Uterus (tissue), 4 donors: ENCODE measurements around the gene ZNF319. TPM values are rescaled to one million over a fixed set of nuclear protein-coding genes. Genes with fewer than 3 reads are reported as not detected.

Experiments
- DNase-seq, 2 donors: peaks; one replicate each; pipeline ENCODE4 v3.0.0-alpha.2; 2019 to 2020
- H3K27ac ChIP-seq, 2 donors: fragments of 200-600 bp; sonication (generic); 1 replicate in 1 of 2; 2 replicates in 1 of 2; pipeline ENCODE4 v1.5.1; 2016 to 2018
- H3K27me3 ChIP-seq, 2 donors: fragments of 200-600 bp; sonication (generic); one replicate each; pipeline ENCODE4 v1.5.1; 2018 to 2019; ENCODE audit warnings: control low read depth in 1 of 2
- H3K36me3 ChIP-seq, 2 donors: fragments of 200-600 bp; sonication (generic); one replicate each; pipeline ENCODE4 v1.5.1; 2019; ENCODE audit warnings: control low read depth in 1 of 2
- H3K4me1 ChIP-seq, 2 donors: fragments of 200-600 bp; sonication (generic); one replicate each; pipeline ENCODE4 v1.5.1; 2018 to 2019; ENCODE audit warnings: control low read depth in 1 of 2
- H3K4me3 ChIP-seq, 2 donors: fragments of 200-600 bp; sonication (generic); 1 replicate in 1 of 2; 2 replicates in 1 of 2; pipeline ENCODE4 v1.5.1; 2018 to 2019; ENCODE audit warnings: mild to moderate bottlenecking in 1 of 2
- H3K9me3 ChIP-seq, 2 donors: fragments of 200-600 bp; sonication (generic); one replicate each; pipeline ENCODE4 v1.5.1; 2019; ENCODE audit warnings: control low read depth in 1 of 2
- POLR2A ChIP-seq, 2 donors: fragments of 450-650 bp; IDR thresholded peaks; one replicate each; pipeline ENCODE4 v1.6.1; 2016; ENCODE audit warnings: antibody characterized with exemption in 2 of 2, mild to moderate bottlenecking in 1 of 2, moderate library complexity in 1 of 2
- intact Hi-C: fragments of 100-400 bp; cut with DNase I; formaldehyde crosslinking; loops from one replicate; pipeline ENCODE4 v1.15.1; 2023; ENCODE audit warnings: low total_unique reads
- total RNA-seq, 4 donors: library from RNA; depleted of rRNA in 3 of 4; stranded (reverse); fragments of >200 nt in 3 of 4; gene quantifications; one replicate each; pipeline versions ENCODE4 v1.1.0 to v1.2.4, GENCODE V29; 2014 to 2023
- TF ChIP-seq, protein P1 (sequence below), 4 experiments: fragments of 200-600 bp in 2 of 4; fragments of 450-650 bp in 2 of 4; sonication (generic) in 2 of 4; IDR thresholded peaks; one replicate each; pipeline ENCODE4 v1.5.1; 2016 to 2019; ENCODE audit warnings: antibody characterized with exemption in 4 of 4, mild to moderate bottlenecking in 2 of 4, moderate library complexity in 1 of 4
- donor health status: DM: yes; HTN: yes; CAD: no.

The ZNF319 gene
- total RNA-seq, 4 donors from 2014 or later, result 5.4 to 11.5 (median 6.9) TPM

- no peak overlapping the region for H3K4me3 ChIP-seq
- no peak for TF ChIP-seq POLR2A (IDR thresholded peaks at IDR 0.05)
- TF ChIP-seq, protein P1, sequence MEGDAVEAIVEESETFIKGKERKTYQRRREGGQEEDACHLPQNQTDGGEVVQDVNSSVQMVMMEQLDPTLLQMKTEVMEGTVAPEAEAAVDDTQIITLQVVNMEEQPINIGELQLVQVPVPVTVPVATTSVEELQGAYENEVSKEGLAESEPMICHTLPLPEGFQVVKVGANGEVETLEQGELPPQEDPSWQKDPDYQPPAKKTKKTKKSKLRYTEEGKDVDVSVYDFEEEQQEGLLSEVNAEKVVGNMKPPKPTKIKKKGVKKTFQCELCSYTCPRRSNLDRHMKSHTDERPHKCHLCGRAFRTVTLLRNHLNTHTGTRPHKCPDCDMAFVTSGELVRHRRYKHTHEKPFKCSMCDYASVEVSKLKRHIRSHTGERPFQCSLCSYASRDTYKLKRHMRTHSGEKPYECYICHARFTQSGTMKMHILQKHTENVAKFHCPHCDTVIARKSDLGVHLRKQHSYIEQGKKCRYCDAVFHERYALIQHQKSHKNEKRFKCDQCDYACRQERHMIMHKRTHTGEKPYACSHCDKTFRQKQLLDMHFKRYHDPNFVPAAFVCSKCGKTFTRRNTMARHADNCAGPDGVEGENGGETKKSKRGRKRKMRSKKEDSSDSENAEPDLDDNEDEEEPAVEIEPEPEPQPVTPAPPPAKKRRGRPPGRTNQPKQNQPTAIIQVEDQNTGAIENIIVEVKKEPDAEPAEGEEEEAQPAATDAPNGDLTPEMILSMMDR (IDR thresholded peaks at IDR 0.05), result no peak
- H3K27me3 ChIP-seq, result no peaks in the 10 kb centered on the region
- no peak for DNase-seq
- no peak overlapping the region for H3K27ac ChIP-seq
- H3K9me3 ChIP-seq, result no peaks in the 10 kb centered on the region
- intact Hi-C loops, result no loop called here
- H3K36me3 ChIP-seq, result no peaks in the 10 kb centered on the region
- H3K4me1 ChIP-seq, result no peaks in the 10 kb centered on the region
Measured at GRCh38 chr16:58039829-58040495, 39.5 kb upstream of the ZNF319 start.

DNA sequence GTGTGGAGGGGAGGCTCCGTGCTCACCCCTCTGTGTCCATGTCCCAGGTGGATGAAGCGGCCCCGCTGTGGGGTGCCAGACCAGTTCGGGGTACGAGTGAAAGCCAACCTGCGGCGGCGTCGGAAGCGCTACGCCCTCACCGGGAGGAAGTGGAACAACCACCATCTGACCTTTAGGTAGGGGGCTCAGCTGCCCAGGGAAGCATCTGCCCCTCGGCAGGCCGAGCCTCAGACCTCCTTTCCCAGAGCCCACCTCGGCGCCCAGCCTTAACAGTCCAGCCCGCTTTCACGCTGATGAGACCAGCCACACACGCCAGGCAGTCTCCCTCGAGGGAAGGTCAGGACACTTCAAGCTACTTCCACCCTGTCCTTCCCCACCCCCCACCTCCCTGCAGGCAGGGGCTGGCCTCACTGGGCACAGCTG lies 37.8 kb upstream of the ZNF319 start:
- Histone ChIP-seq H3K4me1 (no peaks in the 10 kb centered on the region), H3K36me3 (no peaks in the 10 kb centered on the region), H3K27me3 (no peaks in the 10 kb centered on the region), H3K4me3 (no peak overlapping the region), H3K27ac (no peak overlapping the region), H3K9me3 (no peaks in the 10 kb centered on the region)
- no peak for DNase-seq
- TF ChIP-seq, protein P1 (IDR thresholded peaks at IDR 0.05), result no peak
- TF ChIP-seq POLR2A (IDR thresholded peaks at IDR 0.05), result no peak
- intact Hi-C loops, result no loop called here

DNA sequence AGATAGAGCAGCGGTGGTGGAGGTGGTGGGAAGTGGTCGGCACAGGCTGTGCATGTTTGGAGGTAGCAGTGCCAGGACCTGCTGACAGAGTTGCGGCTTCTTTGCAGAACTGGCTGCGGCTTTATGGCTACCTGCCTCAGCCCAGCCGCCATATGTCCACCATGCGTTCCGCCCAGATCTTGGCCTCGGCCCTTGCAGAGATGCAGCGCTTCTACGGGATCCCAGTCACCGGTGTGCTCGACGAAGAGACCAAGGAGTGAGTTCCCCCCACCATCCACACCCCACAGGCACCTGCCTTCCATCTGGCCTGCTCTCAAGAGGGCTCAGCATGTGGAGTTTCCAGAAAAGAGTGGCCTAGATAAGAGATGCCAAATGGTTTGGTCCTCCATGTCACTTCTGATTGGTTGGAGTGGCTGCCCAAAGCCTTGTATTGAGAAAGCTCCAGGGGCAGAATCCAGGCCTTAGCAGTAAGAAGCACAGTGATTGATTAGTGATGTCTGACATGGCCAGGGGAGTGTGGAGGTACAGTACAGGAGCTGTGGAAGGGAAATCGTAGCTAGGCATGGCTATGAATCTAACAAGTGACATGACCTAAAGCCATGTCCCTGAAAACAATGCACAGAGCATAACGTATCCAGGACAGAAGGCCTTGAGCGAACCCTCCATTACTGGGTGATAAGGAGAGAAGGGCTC lies 37.0 kb upstream of the ZNF319 start:
- H3K4me3 ChIP-seq, result no peak overlapping the region
- intact Hi-C loops, result no loop called here
- H3K27ac ChIP-seq, result no peak overlapping the region
- no peaks in the 10 kb centered on the region for H3K9me3 ChIP-seq
- H3K27me3 ChIP-seq, result no peaks in the 10 kb centered on the region
- TF ChIP-seq, protein P1 (IDR thresholded peaks at IDR 0.05), result no peak
- TF ChIP-seq POLR2A (IDR thresholded peaks at IDR 0.05), result no peak
- no peaks in the 10 kb centered on the region for H3K4me1 ChIP-seq
- H3K36me3 ChIP-seq, result no peaks in the 10 kb centered on the region
- no peak for DNase-seq

- no peak for TF ChIP-seq POLR2A (IDR thresholded peaks at IDR 0.05)
- TF ChIP-seq, protein P1 (IDR thresholded peaks at IDR 0.05), result no peak
- H3K4me1 ChIP-seq, result no peaks in the 10 kb centered on the region
- no peak overlapping the region for H3K4me3 ChIP-seq
- intact Hi-C loops, result no loop called here
- no peaks in the 10 kb centered on the region for H3K9me3 ChIP-seq
- no peak overlapping the region for H3K27ac ChIP-seq
- no peak for DNase-seq
- H3K36me3 ChIP-seq, result no peaks in the 10 kb centered on the region
- no peaks in the 10 kb centered on the region for H3K27me3 ChIP-seq
Measured at GRCh38 chr16:58036943-58037342, 36.5 kb upstream of the ZNF319 start.
